ENCODE measurements around the gene PPP3CA. TPM values are rescaled to one million over a fixed set of nuclear protein-coding genes. Genes with fewer than 3 reads are reported as not detected.

The PPP3CA gene
- polyA plus RNA-seq, 1 donor, result 39.4 TPM

- DNase-seq, result no peak
Observed at GRCh38 chr4:101329592-101329991, 17.7 kb downstream of the PPP3CA start.

GRCh38 chr4:101328063-101328602 is 19.2 kb downstream of the PPP3CA start:
- no peak for DNase-seq

GRCh38 chr4:101326576-101326975 is 20.8 kb downstream of the PPP3CA start:
- DNase-seq, result no peak

GRCh38 chr4:101322743-101323142 is 24.6 kb downstream of the PPP3CA start:
- DNase-seq, result no peak

DNA sequence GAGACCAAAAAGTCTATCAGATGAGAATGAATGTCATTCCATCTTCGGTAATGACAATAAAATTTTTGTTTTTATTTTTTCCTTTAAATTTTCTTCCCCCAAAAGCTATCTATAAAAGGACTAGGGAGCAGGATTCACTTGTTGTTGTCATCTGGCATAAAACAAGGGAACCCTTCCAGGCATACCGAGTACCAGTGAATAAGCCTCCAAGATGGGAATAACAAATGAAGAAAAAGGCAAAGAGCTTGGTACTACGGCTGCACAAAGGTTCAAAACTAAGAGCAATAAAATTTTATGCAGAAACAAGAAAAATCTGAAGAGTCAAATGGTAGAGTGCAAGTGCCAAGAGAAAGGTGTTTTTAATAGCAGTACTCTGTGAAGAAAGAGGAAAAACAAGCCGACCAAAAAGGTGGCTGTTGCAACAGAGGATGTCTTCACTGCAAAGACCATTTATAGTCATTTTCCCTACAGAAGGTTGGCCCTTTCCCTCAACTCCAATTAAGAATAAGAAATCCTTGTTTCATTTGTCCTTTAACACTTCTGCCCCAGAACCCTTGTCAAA is 25.8 kb downstream of the PPP3CA start:
- DNase-seq, result no peak

DNA sequence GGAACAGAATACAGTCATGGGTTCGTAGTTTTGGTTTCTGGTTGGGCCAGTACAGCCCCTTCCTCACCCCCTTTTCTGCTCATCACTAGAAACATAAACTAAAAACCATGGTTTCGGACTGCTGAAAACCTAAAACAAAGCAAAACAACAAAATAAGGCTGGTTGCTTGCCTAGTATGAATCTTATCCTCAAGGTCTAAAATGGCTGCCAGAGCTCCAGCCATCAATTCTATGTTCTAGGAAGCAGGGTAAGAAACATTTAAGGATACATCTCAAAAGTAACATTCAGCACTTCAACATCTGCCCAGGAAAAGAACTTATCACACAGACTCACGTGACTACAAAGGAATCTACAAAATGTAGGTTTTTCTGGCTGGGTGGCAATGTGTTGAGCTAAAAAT is 31.5 kb downstream of the PPP3CA start:
- DNase-seq, result no peak

DNA sequence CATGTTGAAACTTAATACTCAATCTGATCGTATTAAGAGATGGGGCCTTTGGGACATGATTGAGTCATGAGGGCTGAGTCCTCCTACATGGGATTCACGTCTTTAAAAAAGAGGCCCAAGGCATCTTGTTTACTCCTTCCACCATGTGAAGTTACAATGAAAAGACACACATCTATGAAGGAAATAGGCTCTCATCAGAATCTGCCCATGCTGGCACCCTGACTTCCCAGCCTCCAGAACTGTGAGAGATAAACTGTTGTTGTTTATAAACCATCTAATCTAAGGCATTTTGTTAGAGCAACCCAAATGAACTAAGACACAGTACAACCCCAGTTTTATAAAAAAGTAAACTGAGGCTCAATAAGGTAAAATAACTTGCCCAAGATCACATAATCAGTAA is 32.3 kb downstream of the PPP3CA start:
- no peak for DNase-seq

DNA sequence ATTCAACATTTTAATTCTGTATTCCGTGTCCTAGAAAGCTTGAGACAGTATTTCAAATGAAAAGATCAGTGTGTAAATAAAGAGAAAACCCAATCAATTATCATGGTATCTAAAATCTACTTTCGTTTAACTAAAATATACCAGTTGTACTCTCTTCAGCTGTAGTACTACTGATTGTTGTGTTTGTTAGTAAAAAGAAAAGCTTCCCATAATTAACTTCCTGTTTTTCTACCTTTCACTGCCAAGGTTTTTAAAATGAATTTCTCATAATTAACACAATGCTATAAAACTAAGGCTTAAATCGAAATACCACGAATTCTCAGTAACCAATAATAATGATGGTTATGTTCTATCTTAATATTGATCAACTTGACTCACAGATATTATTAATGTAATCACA is 37.4 kb downstream of the PPP3CA start:
- DNase-seq, result no peak

DNA sequence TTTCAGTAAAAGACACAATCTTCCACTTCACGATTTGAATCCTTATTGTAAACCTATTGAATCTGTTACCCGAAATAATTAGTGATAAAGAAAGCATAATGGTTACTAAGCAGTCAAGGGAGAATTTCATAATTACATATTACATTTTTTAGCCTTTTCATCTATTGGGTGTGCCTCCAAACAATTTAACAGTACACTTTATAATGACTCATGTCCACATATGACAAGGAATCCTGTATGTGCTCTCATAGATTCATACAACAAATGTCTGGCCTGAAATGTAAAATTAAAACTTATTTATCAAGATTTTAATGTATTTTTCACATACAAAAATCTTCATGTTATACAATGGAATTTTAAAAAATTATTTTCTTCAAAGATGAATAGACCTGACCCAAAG is 39.4 kb downstream of the PPP3CA start:
- DNase-seq, result no peak

DNA sequence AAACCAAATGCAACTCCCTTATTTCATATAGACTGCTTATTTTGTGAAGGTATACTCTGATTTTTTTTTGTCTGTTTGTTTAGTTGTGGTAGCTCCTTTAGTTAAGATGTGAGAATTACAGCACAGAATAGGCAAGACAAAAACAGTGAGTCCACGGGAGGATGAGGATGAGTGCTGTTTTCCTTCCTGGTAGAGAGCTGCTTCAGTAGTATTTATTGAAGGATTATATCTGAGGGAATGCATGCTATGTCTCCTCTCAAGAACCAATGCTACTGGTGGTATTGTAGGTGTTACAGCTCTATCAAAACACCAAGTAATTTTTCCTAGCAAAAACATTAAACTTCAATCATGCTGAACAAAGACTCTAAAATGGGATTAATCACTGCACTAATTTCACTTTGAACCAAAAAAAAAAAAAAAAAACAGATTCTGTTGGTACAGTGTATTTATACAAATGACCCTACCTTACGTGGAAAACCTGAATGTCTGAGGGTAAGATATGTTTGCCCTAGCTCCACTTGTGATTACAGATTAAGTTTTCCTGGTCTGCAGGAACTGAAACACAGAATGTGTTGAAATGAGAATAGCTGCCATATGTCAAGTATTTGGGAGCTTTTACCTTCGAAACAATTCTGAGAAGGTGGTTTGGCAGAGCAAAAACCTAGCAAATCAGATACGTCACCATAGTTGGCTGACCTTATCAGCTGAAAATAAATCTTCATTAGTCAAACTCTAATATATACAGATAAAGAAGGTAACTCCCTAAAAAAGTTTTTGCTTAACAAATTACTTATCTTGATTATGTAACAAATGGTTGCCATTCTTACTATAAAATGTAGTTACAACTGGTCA is 40.3 kb downstream of the PPP3CA start:
- DNase-seq, result no peak

GRCh38 chr4:101306225-101306624 is 41.1 kb downstream of the PPP3CA start:
- no peak for DNase-seq

- DNase-seq, result no peak
Observed at GRCh38 chr4:101304916-101305315, 42.4 kb downstream of the PPP3CA start.

GRCh38 chr4:101299899-101300540 is 47.3 kb downstream of the PPP3CA start:
- DNase-seq, result no peak

GRCh38 chr4:101299021-101299420 is 48.3 kb downstream of the PPP3CA start:
- no peak for DNase-seq

DNA sequence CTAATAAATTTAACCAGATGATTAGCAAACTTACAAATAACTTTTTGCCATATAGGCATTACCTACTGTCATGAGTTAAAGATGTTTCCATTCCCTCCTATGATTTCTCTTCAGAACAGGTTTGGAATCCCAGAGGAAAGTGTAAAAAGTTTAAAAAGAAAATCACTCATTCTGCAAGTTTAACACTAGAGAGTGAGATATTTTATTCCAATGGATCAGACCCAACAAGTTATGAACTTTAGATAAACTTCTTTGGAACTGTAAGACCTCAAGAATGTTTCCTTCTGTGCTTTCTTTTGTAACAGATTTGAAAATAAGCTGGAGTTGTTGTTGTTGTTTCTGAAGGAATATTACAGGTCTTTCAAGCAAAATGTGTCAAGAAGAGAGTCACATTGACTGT is 51.6 kb downstream of the PPP3CA start:
- DNase-seq, result no peak

GRCh38 chr4:101294597-101294996 is 52.7 kb downstream of the PPP3CA start:
- DNase-seq, result no peak

- DNase-seq, result no peak
Observed at GRCh38 chr4:101292901-101293300, 54.4 kb downstream of the PPP3CA start.

GRCh38 chr4:101292214-101292613 is 55.1 kb downstream of the PPP3CA start:
- DNase-seq, result no peak

DNA sequence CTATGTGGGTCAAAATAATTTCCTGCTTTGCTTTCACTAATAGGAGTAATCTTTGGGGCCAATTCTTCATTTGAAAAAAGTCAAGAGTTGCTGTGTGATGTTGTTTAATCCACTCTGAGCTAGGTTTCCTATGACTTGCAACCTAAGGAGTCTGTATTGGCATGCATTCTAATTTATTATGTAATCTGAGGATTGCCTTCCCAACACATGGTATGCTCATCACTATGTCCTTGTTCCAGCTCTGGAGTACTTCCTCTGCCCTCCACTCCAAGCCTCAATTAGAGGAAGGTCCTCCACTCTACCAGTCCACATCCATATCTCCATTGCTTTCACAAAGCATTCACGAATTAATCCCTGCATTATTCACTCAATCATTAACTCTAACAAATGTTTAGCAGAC is 56.1 kb downstream of the PPP3CA start:
- no peak for DNase-seq

- no peak for DNase-seq
Observed at GRCh38 chr4:101290654-101291053, 56.7 kb downstream of the PPP3CA start.

DNA sequence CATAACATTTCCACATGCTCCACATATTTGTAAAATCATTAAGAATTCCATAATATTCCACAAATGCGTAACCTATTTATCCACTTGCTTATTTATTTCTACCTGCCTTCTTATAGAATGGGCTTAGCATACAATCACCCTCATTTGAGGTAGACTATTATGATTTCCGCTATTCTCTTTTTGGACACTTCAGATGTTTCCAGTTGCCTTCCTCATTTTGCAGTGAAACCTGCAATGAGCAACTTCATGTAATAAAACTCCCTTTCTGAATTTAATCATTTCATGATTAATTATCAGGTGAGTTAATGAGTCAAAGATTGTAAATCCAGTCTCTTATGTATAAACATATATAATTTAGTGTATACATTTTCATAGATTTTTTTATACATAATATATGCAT is 58.0 kb downstream of the PPP3CA start:
- no peak for DNase-seq

DNA sequence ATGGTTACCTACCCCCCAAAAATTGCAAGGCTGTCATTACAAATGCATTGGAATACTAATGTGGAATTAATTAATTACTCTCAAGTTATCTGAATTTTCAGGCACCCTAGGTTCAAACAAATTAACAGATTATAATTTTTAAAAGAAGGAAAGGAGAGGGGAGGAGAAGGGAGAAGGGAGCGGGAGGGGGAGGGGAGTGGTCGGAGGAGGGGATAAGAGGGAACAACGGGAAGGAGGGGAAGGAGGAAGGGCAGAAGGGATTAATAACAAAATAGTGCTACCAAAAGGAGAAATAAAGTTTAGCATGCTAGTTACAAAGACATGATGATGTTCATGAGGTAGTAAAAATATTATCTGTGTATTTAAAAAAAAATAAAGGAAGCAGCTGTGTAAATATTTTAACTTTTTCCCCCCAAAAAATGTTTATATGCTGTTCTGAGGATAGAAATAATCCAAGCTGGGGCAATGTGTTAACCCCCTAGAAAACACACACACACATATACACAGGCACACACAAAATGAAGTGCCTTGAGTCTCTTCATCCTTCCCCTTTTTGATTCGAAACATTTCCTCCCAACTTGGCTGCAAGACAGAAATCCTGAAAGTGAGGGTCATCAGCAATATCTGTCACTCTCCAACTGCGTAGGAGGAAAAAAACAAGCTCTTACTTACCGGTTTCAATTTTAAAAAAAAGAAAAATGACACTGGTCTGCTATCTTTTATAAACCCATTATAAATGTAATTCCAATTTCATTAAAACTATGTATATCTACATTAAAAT is 58.8 kb downstream of the PPP3CA start:
- DNase-seq, result peak; percentile 16

GRCh38 chr4:101287324-101287723 is 60.0 kb downstream of the PPP3CA start:
- DNase-seq, result no peak

Data from hindlimb muscle (tissue), 1 donor.